H1 (cell line): ENCODE data around the gene IL6R. TPM values are rescaled to one million over a fixed set of nuclear protein-coding genes. Genes with fewer than 3 reads are reported as not detected.

ENCODE experiments used
- CTCF ChIA-PET: fragments of 300-600 bp; sonication (Branson Sonifier 250); formaldehyde crosslinking; loops from one replicate; lab custom pipeline; 2021; ENCODE audit not compliant: partially characterized antibody; lab: Charles Lee
- POLR2A ChIA-PET: fragments of 300-600 bp; sonication (Branson Sonifier 250); formaldehyde crosslinking; loops from one replicate; lab custom pipeline; 2021; ENCODE audit warnings: inconsistent platforms; ENCODE audit not compliant: partially characterized antibody; lab: Charles Lee
- DNase-seq, 2 experiments: peaks; one replicate each; pipeline versions ENCODE4 v3.0.0 to v3.0.0-alpha.2; 2010 to 2022; ENCODE audit warnings: low spot score in 2 of 2, low read depth in 1 of 2, mixed read lengths in 1 of 2
- FAIRE-seq: peaks from 2 replicates; lab custom pipeline; 2011; peaks lifted over from hg19 to GRCh38; lab: Jason Lieb, UNC
- H2AFZ ChIP-seq: 2 replicates; pipeline ENCODE4 v1.8.1; 2012; ENCODE audit warnings: low read length, inconsistent platforms
- H2AK5ac ChIP-seq: 2 replicates; pipeline ENCODE4 v1.6.1; 2013; ENCODE audit warnings: low read depth, low read length
- H2BK120ac ChIP-seq: replicated peaks from 2 replicates; pipeline ENCODE3; 2013; ENCODE audit warnings: low read depth, low read length, inconsistent platforms
- H2BK12ac ChIP-seq: 2 replicates; pipeline ENCODE4 v1.6.1; 2013; ENCODE audit warnings: low read depth, low read length
- H2BK15ac ChIP-seq: 2 replicates; pipeline ENCODE4 v1.6.1; 2013; ENCODE audit warnings: low read length
- H2BK20ac ChIP-seq: 2 replicates; pipeline ENCODE4 v1.6.1; 2013; ENCODE audit warnings: low read length
- H2BK5ac ChIP-seq: 2 replicates; pipeline ENCODE4 v1.6.1; 2013; ENCODE audit warnings: low read depth, low read length
- H3K14ac ChIP-seq: 2 replicates; pipeline ENCODE4 v1.6.1; 2013; ENCODE audit warnings: inconsistent platforms; ENCODE audit not compliant: insufficient read length
- H3K18ac ChIP-seq: 2 replicates; pipeline ENCODE4 v1.6.1; 2013; ENCODE audit warnings: low read length; ENCODE audit errors: extremely low read depth
- H3K23ac ChIP-seq: 2 replicates; pipeline ENCODE4 v1.6.1; 2013; ENCODE audit warnings: inconsistent platforms; ENCODE audit not compliant: insufficient read length
- H3K23me2 ChIP-seq: 2 replicates; pipeline ENCODE4 v1.6.1; 2013; ENCODE audit warnings: low read depth, low read length
- H3K27ac ChIP-seq: 2 replicates; pipeline ENCODE4 v1.6.1; 2011; ENCODE audit warnings: low read depth, low read length, inconsistent platforms
- H3K27me3 ChIP-seq, 4 experiments: replicated peaks in 1 of 4; 1 replicate in 1 of 4; 2 replicates in 3 of 4; pipeline versions ENCODE4 v1.6.1 to v1.8.1; 2011 to 2013; ENCODE audit warnings: low read length in 3 of 4, mild to moderate bottlenecking in 3 of 4, inconsistent platforms in 2 of 4, mixed read lengths in 2 of 4, moderate library complexity in 1 of 4; ENCODE audit not compliant: control insufficient read depth in 3 of 4, insufficient read depth in 3 of 4; ENCODE audit errors: extremely low read depth in 1 of 4
- H3K36me3 ChIP-seq, 4 experiments: 2 replicates each; pipeline versions ENCODE4 v1.6.1 to v1.8.1; 2011 to 2013; ENCODE audit warnings: mild to moderate bottlenecking in 4 of 4, low read length in 3 of 4, moderate library complexity in 2 of 4, control low read depth in 1 of 4, inconsistent platforms in 1 of 4; ENCODE audit not compliant: insufficient read depth in 4 of 4, control insufficient read depth in 2 of 4
- H3K4ac ChIP-seq: replicated peaks from 2 replicates; pipeline ENCODE3; 2013; ENCODE audit warnings: low read length, low read depth, mixed read lengths, inconsistent platforms; ENCODE audit not compliant: insufficient read length
- H3K4me1 ChIP-seq, 4 experiments: replicated peaks in 1 of 4; 1 replicate in 1 of 4; 2 replicates in 3 of 4; pipeline versions ENCODE4 v1.6.1 to v1.8.1; 2011 to 2013; ENCODE audit warnings: low read length in 3 of 4, inconsistent platforms in 2 of 4, mixed read lengths in 1 of 4; ENCODE audit not compliant: insufficient read depth in 4 of 4, control insufficient read depth in 3 of 4
- H3K4me2 ChIP-seq, 2 experiments: 2 replicates each; pipeline versions ENCODE4 v1.6.1 to v1.8.1; 2011 to 2013; ENCODE audit warnings: low read depth in 2 of 2, low read length in 2 of 2, control low read depth in 1 of 2, inconsistent platforms in 1 of 2, mild to moderate bottlenecking in 1 of 2; ENCODE audit not compliant: insufficient read depth in 1 of 2
- H3K4me3 ChIP-seq, 4 experiments: fragments of 200-600, 300-600 bp in 1 of 4; sonication (generic), shearing (Covaris generic), sonication (Bioruptor Twin) in 1 of 4; 2 replicates each; pipeline versions ENCODE4 v1.5.1 to v1.8.1; 2011 to 2016; ENCODE audit warnings: low read length in 4 of 4, low read depth in 3 of 4, control low read depth in 2 of 4, inconsistent platforms in 2 of 4, mild to moderate bottlenecking in 2 of 4, mixed read lengths in 1 of 4, moderate library complexity in 1 of 4; ENCODE audit not compliant: insufficient read depth in 2 of 4; ENCODE audit errors: extremely low read depth in 1 of 4
- H3K56ac ChIP-seq: replicated peaks from 2 replicates; pipeline ENCODE3; 2013; ENCODE audit warnings: low read depth, mild to moderate bottlenecking, mixed read lengths, low read length, inconsistent platforms; ENCODE audit not compliant: insufficient read length
- H3K79me1 ChIP-seq: 2 replicates; pipeline ENCODE4 v1.6.1; 2013; ENCODE audit warnings: low read depth, low read length, control low read depth
- H3K79me2 ChIP-seq, 2 experiments: 2 replicates each; pipeline versions ENCODE4 v1.6.1 to v1.8.1; 2012 to 2013; ENCODE audit warnings: low read length in 2 of 2, mild to moderate bottlenecking in 2 of 2, inconsistent platforms in 1 of 2; ENCODE audit not compliant: insufficient read depth in 2 of 2, control insufficient read depth in 1 of 2
- H3K9ac ChIP-seq, 4 experiments: replicated peaks in 1 of 4; 1 replicate in 1 of 4; 2 replicates in 3 of 4; pipeline versions ENCODE4 v1.6.1 to v1.8.1; 2011 to 2013; ENCODE audit warnings: low read depth in 3 of 4, low read length in 3 of 4, control low read depth in 2 of 4, mild to moderate bottlenecking in 2 of 4, moderate library complexity in 2 of 4, inconsistent platforms in 1 of 4; ENCODE audit errors: extremely low read depth in 1 of 4
- H3K9me3 ChIP-seq, 2 experiments: 2 replicates each; pipeline versions ENCODE4 v1.6.1 to v1.8.1; 2012 to 2013; ENCODE audit warnings: mild to moderate bottlenecking in 2 of 2, moderate library complexity in 2 of 2, control low read depth in 1 of 2, inconsistent platforms in 1 of 2, low read depth in 1 of 2, low read length in 1 of 2, mixed read lengths in 1 of 2; ENCODE audit not compliant: insufficient read depth in 2 of 2
- H4K20me1 ChIP-seq, 2 experiments: replicated peaks in 1 of 2; 2 replicates each; pipeline versions ENCODE3 to v1.8.1; 2011 to 2013; ENCODE audit warnings: inconsistent platforms in 2 of 2, low read length in 2 of 2, mild to moderate bottlenecking in 1 of 2; ENCODE audit not compliant: insufficient read depth in 2 of 2, control insufficient read depth in 1 of 2
- H4K5ac ChIP-seq: 2 replicates; pipeline ENCODE4 v1.6.1; 2013; ENCODE audit warnings: low read length, low read depth, mixed read lengths, inconsistent platforms; ENCODE audit not compliant: insufficient read length
- H4K8ac ChIP-seq: 2 replicates; pipeline ENCODE4 v1.8.0; 2013; ENCODE audit warnings: mild to moderate bottlenecking, moderate library complexity, low read length, inconsistent platforms; ENCODE audit not compliant: insufficient read depth; ENCODE audit errors: extremely low read depth
- H4K91ac ChIP-seq: replicated peaks from 2 replicates; pipeline ENCODE3; 2013; ENCODE audit warnings: low read length, mixed read lengths, inconsistent platforms; ENCODE audit not compliant: insufficient read length
- CBX5 ChIP-seq: fragments of 300-800, 300-1000 bp; sonication (generic); IDR thresholded peaks from 2 replicates; pipeline ENCODE4 v1.7.1; 2016; ENCODE audit warnings: antibody characterized with exemption, low read length, low read depth
- CREB1 ChIP-seq: IDR thresholded peaks from 2 replicates; pipeline ENCODE4 v1.6.1; 2012; ENCODE audit warnings: inconsistent platforms
- CTBP2 ChIP-seq: IDR thresholded peaks from 2 replicates; pipeline ENCODE4 v1.7.0; 2011; ENCODE audit warnings: borderline replicate concordance, mild to moderate bottlenecking, moderate library complexity, mixed read lengths, low read length; ENCODE audit not compliant: insufficient read depth, insufficient read length
- POLR2AphosphoS5 ChIP-seq: IDR thresholded peaks from 2 replicates; pipeline ENCODE4 v1.6.1; 2011; ENCODE audit warnings: low read depth, low read length
- RAD21 ChIP-seq, 2 experiments: IDR thresholded peaks in 1 of 2; conservative IDR thresholded peaks in 1 of 2; 2 replicates each; pipeline ENCODE4 v1.6.1; 2011; ENCODE audit warnings: low read depth in 2 of 2, low read length in 2 of 2, improper control_type of control experiment in 1 of 2, inconsistent platforms in 1 of 2, mild to moderate bottlenecking in 1 of 2, moderate library complexity in 1 of 2
- RBBP5 ChIP-seq: IDR thresholded peaks from 2 replicates; pipeline ENCODE4 v1.7.1; 2012; ENCODE audit warnings: low read depth, mild to moderate bottlenecking, inconsistent platforms, low read length, moderate library complexity, borderline replicate concordance
- RFX5 ChIP-seq: IDR thresholded peaks from 2 replicates; pipeline ENCODE4 v1.6.1; 2011; ENCODE audit warnings: low read depth, low read length, improper control_type of control experiment, borderline replicate concordance
- RXRA ChIP-seq: IDR thresholded peaks from 2 replicates; pipeline ENCODE4 v1.6.1; 2011; ENCODE audit warnings: low read depth, mild to moderate bottlenecking, low read length, moderate library complexity; ENCODE audit not compliant: insufficient read depth
- SAP30 ChIP-seq: fragments of 300-600 bp; sonication (generic); IDR thresholded peaks from 2 replicates; pipeline ENCODE4 v1.7.1; 2012; ENCODE audit warnings: low read length, moderate library complexity, mild to moderate bottlenecking, inconsistent platforms; ENCODE audit not compliant: insufficient read depth, insufficient replicate concordance
- SIN3A ChIP-seq, 2 experiments: IDR thresholded peaks in 1 of 2; conservative IDR thresholded peaks in 1 of 2; 2 replicates each; pipeline ENCODE4 v1.6.1; 2011 to 2012; ENCODE audit warnings: low read length in 2 of 2, improper control_type of control experiment in 1 of 2, low read depth in 1 of 2, mild to moderate bottlenecking in 1 of 2
- SP1 ChIP-seq: IDR thresholded peaks from 2 replicates; pipeline ENCODE4 v1.6.1; 2011; ENCODE audit warnings: low read depth, low read length
- TAF1 ChIP-seq: IDR thresholded peaks from 2 replicates; pipeline ENCODE4 v1.6.1; 2011; ENCODE audit warnings: mild to moderate bottlenecking, low read depth, low read length
- WGBS, 2 experiments: shearing (Covaris generic) in 1 of 2; methylation state at CpG; one replicate each; pipeline versions ENCODE4 v1.1.6 to v1.1.7; 2013 to 2015; ENCODE audit warnings: low lambda C conversion rate in 2 of 2, mixed read lengths in 2 of 2, inconsistent platforms in 1 of 2, low coverage in 1 of 2, missing lambda C conversion rate in 1 of 2; ENCODE audit not compliant: insufficient replicate concordance in 2 of 2, insufficient coverage in 1 of 2, insufficient read length in 1 of 2; ENCODE audit errors: extremely low coverage in 1 of 2, missing lambda C conversion rate in 1 of 2; 5-methylcytosine and 5-hydroxymethylcytosine counted together
- polyA plus RNA-seq, 7 experiments: library from polyadenylated mRNA; depleted of rRNA in 3 of 7; stranded (reverse) in 5 of 7; unstranded in 2 of 7; fragments of >200 nt in 5 of 7; fragments of 200-250 nt in 2 of 7; gene quantifications; 1 replicate in 5 of 7; 2 replicates in 1 of 7; 4 replicates in 1 of 7; pipeline versions ENCODE4 v1.2.1 to v1.2.3, GENCODE V29; 2011 to 2013; ENCODE audit warnings: missing spikeins in 2 of 7, mixed read lengths in 2 of 7
- total RNA-seq: library from RNA; stranded (reverse); fragmentation: NEBNext Ultra II Directional; extraction: Animal tissue kit (Norgen Biotek cat#: 25700); gene quantifications from 2 replicates; pipeline ENCODE4 v1.2.1, GENCODE V29; 2021
- TF ChIP-seq, protein P1 (sequence below): IDR thresholded peaks from 2 replicates; pipeline ENCODE4 v1.6.1; 2012; ENCODE audit warnings: inconsistent platforms

Gene IL6R
- total and polyA plus RNA-seq, 2 of the 8 experiments (the other 6 are each of a cell fraction or from before 2014, with no cell fraction given), result 2.3 to 3.0 TPM

GRCh38 chr1:154400381-154400801 lies 4.8 kb upstream of the IL6R start:
- FAIRE-seq (no peak), DNase-seq (no peak)
- no peak overlapping the region for H3K14ac ChIP-seq
- H3K4me3 ChIP-seq, result no peak overlapping the region
- no peaks in the 10 kb centered on the region; a peak in 1 of 4 replicates for H3K9me3 ChIP-seq
- H4K5ac ChIP-seq, result no peak overlapping the region
- no peak overlapping the region for H3K4ac ChIP-seq
- H4K91ac ChIP-seq, result no peak overlapping the region
- peaks cover 0 to 14% (median 9%) of the 10 kb centered on the region in 4 experiments; a peak in 6 of 7 replicates for H3K27me3 ChIP-seq
- no peaks in the 10 kb centered on the region for H3K36me3 ChIP-seq
- no peak overlapping the region for H2BK15ac ChIP-seq
- H3K79me1 ChIP-seq, result no peaks in the 10 kb centered on the region
- H4K8ac ChIP-seq, result no peak overlapping the region
- H4K20me1 ChIP-seq, result no peaks in the 10 kb centered on the region
- H2AFZ ChIP-seq, result no peak overlapping the region
- H3K18ac ChIP-seq, result no peak overlapping the region
- H2BK12ac ChIP-seq, result no peak overlapping the region
- peaks cover 0 to 3% (median 0%) of the 10 kb centered on the region in 4 experiments; a peak in 3 of 7 replicates for H3K4me1 ChIP-seq
- H3K23ac ChIP-seq, result no peak overlapping the region
- H3K79me2 ChIP-seq, result no peaks in the 10 kb centered on the region
- H2BK20ac ChIP-seq, result no peak overlapping the region
- no peak overlapping the region for H3K4me2 ChIP-seq
- no peak overlapping the region for H2BK5ac ChIP-seq
- H2BK120ac ChIP-seq, result no peak overlapping the region
- WGBS, 2 experiments, result 92% methylated on average over 4 of the region's 4 CpGs; no CpG with 5 or more reads in 1 of the 2 experiments
- CTCF ChIA-PET, result interaction anchor here (1.3 kb wide), 1 partner anchor 68 kb away, joined by 3 read pairs; no protein-coding TSS in a partner anchor
- H3K27ac ChIP-seq, result no peak overlapping the region
- H3K56ac ChIP-seq, result no peak overlapping the region
- peaks cover 8% of the 10 kb centered on the region; the same call in 1 of the 2 replicates for H3K23me2 ChIP-seq
- H3K9ac ChIP-seq, result no peak overlapping the region
- no peak overlapping the region for H2AK5ac ChIP-seq
- POLR2A ChIA-PET, result no interaction called here
- TF ChIP-seq SIN3A (conservative IDR thresholded peaks at IDR 0.05 in 1 of 2, IDR thresholded peaks at IDR 0.05 in 1 of 2; ENCODE audit: low read depth in 1 of 2, low read length in 2 of 2), result no peak
- TF ChIP-seq TAF1, result no peak
- no peak for TF ChIP-seq SP1
- no peak for TF ChIP-seq CTBP2
- TF ChIP-seq CREB1, result no peak
- no peak for TF ChIP-seq POLR2AphosphoS5
- TF ChIP-seq SAP30, result no peak
- no peak for TF ChIP-seq CBX5
- no peak for TF ChIP-seq RBBP5
- TF ChIP-seq RAD21 (IDR thresholded peaks at IDR 0.05 in 1 of 2, conservative IDR thresholded peaks at IDR 0.05 in 1 of 2; ENCODE audit: low read depth in 2 of 2, low read length in 2 of 2), result no peak
- TF ChIP-seq, protein P1, sequence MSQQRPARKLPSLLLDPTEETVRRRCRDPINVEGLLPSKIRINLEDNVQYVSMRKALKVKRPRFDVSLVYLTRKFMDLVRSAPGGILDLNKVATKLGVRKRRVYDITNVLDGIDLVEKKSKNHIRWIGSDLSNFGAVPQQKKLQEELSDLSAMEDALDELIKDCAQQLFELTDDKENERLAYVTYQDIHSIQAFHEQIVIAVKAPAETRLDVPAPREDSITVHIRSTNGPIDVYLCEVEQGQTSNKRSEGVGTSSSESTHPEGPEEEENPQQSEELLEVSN, result no peak
- TF ChIP-seq RXRA, result no peak
- no peak for TF ChIP-seq RFX5
